AG20443 (cell line): ENCODE data around the gene SATB2.

Experiments
- DNase-seq: peaks from one replicate; pipeline ENCODE4 v3.0.0; 2012; ENCODE audit warnings: low spot score, mixed read lengths

SATB2 gene

GRCh38 chr2:199257261-199258224, 200.2 kb downstream of the SATB2 start:
- no peak for DNase-seq

GRCh38 chr2:199230091-199230490, 227.6 kb downstream of the SATB2 start:
- DNase-seq = no peak

GRCh38 chr2:199228887-199229819, 228.6 kb downstream of the SATB2 start:
- DNase-seq = peak; percentile 92

GRCh38 chr2:199223791-199224190, 233.9 kb downstream of the SATB2 start:
- DNase-seq = no peak

GRCh38 chr2:199220920-199221319, 236.8 kb downstream of the SATB2 start:
- DNase-seq = no peak

- DNase-seq = no peak
These were observed 238.2 kb downstream of the SATB2 start for GRCh38 chr2:199219551-199219950.
